ENCODE measurements around the gene EFEMP1. TPM values are rescaled to one million over a fixed set of nuclear protein-coding genes. Genes with fewer than 3 reads are reported as not detected.
A peak's percentile ranks its signal among the peaks of the same experiment; 100 is the strongest.

The EFEMP1 gene
- total RNA-seq, 4 donors from 2014 or later, result 57.3 to 113 (median 81.2) TPM

GRCh38 chr2:55891671-55892094 is 31.9 kb downstream of the EFEMP1 start:
- intact Hi-C loops (cut with DNase I), result no loop called here
- H3K4me3 ChIP-seq, result no peak overlapping the region
- 68% methylated on average over 2 of the region's 2 CpGs for WGBS

GRCh38 chr2:55888936-55889335 is 34.6 kb downstream of the EFEMP1 start:
- intact Hi-C loops (cut with DNase I), result no loop called here
- no peak for DNase-seq (ENCODE audit: extremely low spot score)
- TF ChIP-seq POLR2A (IDR thresholded peaks at IDR 0.05; ENCODE audit: low read depth) (no peak), POLR2AphosphoS5 (IDR thresholded peaks at IDR 0.05) (no peak), EP300 (IDR thresholded peaks at IDR 0.05) (no peak), CTCF (IDR thresholded peaks at IDR 0.05) (no peak)
- no peaks in the 10 kb centered on the region for H3K9me3 ChIP-seq
- 87% methylated on average over 3 of the region's 3 CpGs for WGBS
- H3K4me1 ChIP-seq, result peaks cover 0 to 34% (median 12%) of the 10 kb centered on the region in 4 donors
- no peaks in the 10 kb centered on the region for H3K27me3 ChIP-seq
- no peak overlapping the region for H3K4me3 ChIP-seq
- H3K27ac ChIP-seq (replicated peaks in 1 of 4), result no peak overlapping the region
- H3K36me3 ChIP-seq, result no peaks in the 10 kb centered on the region

More at GRCh38 chr2:55891671-55892094, 31.9 kb downstream of the EFEMP1 start:
- H3K27me3 ChIP-seq, result no peaks in the 10 kb centered on the region
- no peaks in the 10 kb centered on the region for H3K9me3 ChIP-seq
- no peak for TF ChIP-seq EP300 (IDR thresholded peaks at IDR 0.05)
- no peak for TF ChIP-seq POLR2A (IDR thresholded peaks at IDR 0.05; ENCODE audit: low read depth)
- no peak for TF ChIP-seq CTCF (IDR thresholded peaks at IDR 0.05)
- TF ChIP-seq POLR2AphosphoS5 (IDR thresholded peaks at IDR 0.05), result no peak
- no peak overlapping the region for H3K27ac ChIP-seq (replicated peaks in 1 of 4)
- H3K4me1 ChIP-seq, result peaks cover 0 to 17% (median 3%) of the 10 kb centered on the region in 4 donors
- no peaks in the 10 kb centered on the region for H3K36me3 ChIP-seq
- no peak for DNase-seq (ENCODE audit: extremely low spot score)

- peaks cover 0 to 38% (median 14%) of the 10 kb centered on the region in 4 donors for H3K4me1 ChIP-seq
- H3K9me3 ChIP-seq, result no peaks in the 10 kb centered on the region
- intact Hi-C loops (cut with DNase I), result no loop called here
- 89% methylated on average over 7 of the region's 7 CpGs for WGBS
- TF ChIP-seq POLR2AphosphoS5 (IDR thresholded peaks at IDR 0.05), result no peak
- TF ChIP-seq EP300 (IDR thresholded peaks at IDR 0.05), result no peak
- no peak for TF ChIP-seq CTCF (IDR thresholded peaks at IDR 0.05)
- TF ChIP-seq POLR2A (IDR thresholded peaks at IDR 0.05; ENCODE audit: low read depth), result no peak
- no peaks in the 10 kb centered on the region for H3K36me3 ChIP-seq
- no peak for DNase-seq (ENCODE audit: extremely low spot score)
- H3K27ac ChIP-seq (replicated peaks in 1 of 4), result no peak overlapping the region
- H3K4me3 ChIP-seq, result no peak overlapping the region
- H3K27me3 ChIP-seq, result no peaks in the 10 kb centered on the region
These were observed 35.5 kb downstream of the EFEMP1 start for GRCh38 chr2:55887901-55888624.

- Histone ChIP-seq H3K27ac (replicated peaks in 1 of 4) (peak overlapping the region in 1 of 4 donors; percentile 32), H3K9me3 (no peaks in the 10 kb centered on the region), H3K4me3 (no peak overlapping the region), H3K4me1 (peaks cover 0 to 38% (median 14%) of the 10 kb centered on the region in 4 donors), H3K27me3 (no peaks in the 10 kb centered on the region), H3K36me3 (no peaks in the 10 kb centered on the region)
- TF ChIP-seq POLR2A (IDR thresholded peaks at IDR 0.05; ENCODE audit: low read depth) (no peak), CTCF (IDR thresholded peaks at IDR 0.05) (no peak), POLR2AphosphoS5 (IDR thresholded peaks at IDR 0.05) (no peak), EP300 (IDR thresholded peaks at IDR 0.05) (no peak)
- WGBS, result 57% methylated on average over 2 of the region's 2 CpGs
- intact Hi-C loops (cut with DNase I), result no loop called here
- no peak for DNase-seq (ENCODE audit: extremely low spot score)
These were observed 36.2 kb downstream of the EFEMP1 start for GRCh38 chr2:55887351-55887750.
